H1 (cell line): ENCODE data around the gene DCUN1D3. TPM values are rescaled to one million over a fixed set of nuclear protein-coding genes. Genes with fewer than 3 reads are reported as not detected.

Experiments used
- CTCF ChIA-PET: fragments of 300-600 bp; sonication (Branson Sonifier 250); formaldehyde crosslinking; loops from one replicate; lab custom pipeline; 2021; ENCODE audit not compliant: partially characterized antibody; lab: Charles Lee
- POLR2A ChIA-PET: fragments of 300-600 bp; sonication (Branson Sonifier 250); formaldehyde crosslinking; loops from one replicate; lab custom pipeline; 2021; ENCODE audit warnings: inconsistent platforms; ENCODE audit not compliant: partially characterized antibody; lab: Charles Lee
- DNase-seq, 2 experiments: peaks; one replicate each; pipeline versions ENCODE4 v3.0.0 to v3.0.0-alpha.2; 2010 to 2022; ENCODE audit warnings: low spot score in 2 of 2, low read depth in 1 of 2, mixed read lengths in 1 of 2
- FAIRE-seq: peaks from 2 replicates; lab custom pipeline; 2011; peaks lifted over from hg19 to GRCh38; lab: Jason Lieb, UNC
- H2AFZ ChIP-seq: 2 replicates; pipeline ENCODE4 v1.8.1; 2012; ENCODE audit warnings: low read length, inconsistent platforms
- H2AK5ac ChIP-seq: 2 replicates; pipeline ENCODE4 v1.6.1; 2013; ENCODE audit warnings: low read depth, low read length
- H2BK120ac ChIP-seq: replicated peaks from 2 replicates; pipeline ENCODE3; 2013; ENCODE audit warnings: low read depth, low read length, inconsistent platforms
- H2BK12ac ChIP-seq: 2 replicates; pipeline ENCODE4 v1.6.1; 2013; ENCODE audit warnings: low read depth, low read length
- H2BK15ac ChIP-seq: 2 replicates; pipeline ENCODE4 v1.6.1; 2013; ENCODE audit warnings: low read length
- H2BK20ac ChIP-seq: 2 replicates; pipeline ENCODE4 v1.6.1; 2013; ENCODE audit warnings: low read length
- H2BK5ac ChIP-seq: 2 replicates; pipeline ENCODE4 v1.6.1; 2013; ENCODE audit warnings: low read depth, low read length
- H3K14ac ChIP-seq: 2 replicates; pipeline ENCODE4 v1.6.1; 2013; ENCODE audit warnings: inconsistent platforms; ENCODE audit not compliant: insufficient read length
- H3K18ac ChIP-seq: 2 replicates; pipeline ENCODE4 v1.6.1; 2013; ENCODE audit warnings: low read length; ENCODE audit errors: extremely low read depth
- H3K23ac ChIP-seq: 2 replicates; pipeline ENCODE4 v1.6.1; 2013; ENCODE audit warnings: inconsistent platforms; ENCODE audit not compliant: insufficient read length
- H3K23me2 ChIP-seq: 2 replicates; pipeline ENCODE4 v1.6.1; 2013; ENCODE audit warnings: low read depth, low read length
- H3K27ac ChIP-seq: 2 replicates; pipeline ENCODE4 v1.6.1; 2011; ENCODE audit warnings: low read depth, low read length, inconsistent platforms
- H3K27me3 ChIP-seq, 4 experiments: replicated peaks in 1 of 4; 1 replicate in 1 of 4; 2 replicates in 3 of 4; pipeline versions ENCODE4 v1.6.1 to v1.8.1; 2011 to 2013; ENCODE audit warnings: low read length in 3 of 4, mild to moderate bottlenecking in 3 of 4, inconsistent platforms in 2 of 4, mixed read lengths in 2 of 4, moderate library complexity in 1 of 4; ENCODE audit not compliant: control insufficient read depth in 3 of 4, insufficient read depth in 3 of 4; ENCODE audit errors: extremely low read depth in 1 of 4
- H3K36me3 ChIP-seq, 4 experiments: 2 replicates each; pipeline versions ENCODE4 v1.6.1 to v1.8.1; 2011 to 2013; ENCODE audit warnings: mild to moderate bottlenecking in 4 of 4, low read length in 3 of 4, moderate library complexity in 2 of 4, control low read depth in 1 of 4, inconsistent platforms in 1 of 4; ENCODE audit not compliant: insufficient read depth in 4 of 4, control insufficient read depth in 2 of 4
- H3K4ac ChIP-seq: replicated peaks from 2 replicates; pipeline ENCODE3; 2013; ENCODE audit warnings: low read length, low read depth, mixed read lengths, inconsistent platforms; ENCODE audit not compliant: insufficient read length
- H3K4me1 ChIP-seq, 4 experiments: replicated peaks in 1 of 4; 1 replicate in 1 of 4; 2 replicates in 3 of 4; pipeline versions ENCODE4 v1.6.1 to v1.8.1; 2011 to 2013; ENCODE audit warnings: low read length in 3 of 4, inconsistent platforms in 2 of 4, mixed read lengths in 1 of 4; ENCODE audit not compliant: insufficient read depth in 4 of 4, control insufficient read depth in 3 of 4
- H3K4me2 ChIP-seq, 2 experiments: 2 replicates each; pipeline versions ENCODE4 v1.6.1 to v1.8.1; 2011 to 2013; ENCODE audit warnings: low read depth in 2 of 2, low read length in 2 of 2, control low read depth in 1 of 2, inconsistent platforms in 1 of 2, mild to moderate bottlenecking in 1 of 2; ENCODE audit not compliant: insufficient read depth in 1 of 2
- H3K4me3 ChIP-seq, 4 experiments: fragments of 200-600, 300-600 bp in 1 of 4; sonication (generic), shearing (Covaris generic), sonication (Bioruptor Twin) in 1 of 4; 2 replicates each; pipeline versions ENCODE4 v1.5.1 to v1.8.1; 2011 to 2016; ENCODE audit warnings: low read length in 4 of 4, low read depth in 3 of 4, control low read depth in 2 of 4, inconsistent platforms in 2 of 4, mild to moderate bottlenecking in 2 of 4, mixed read lengths in 1 of 4, moderate library complexity in 1 of 4; ENCODE audit not compliant: insufficient read depth in 2 of 4; ENCODE audit errors: extremely low read depth in 1 of 4
- H3K56ac ChIP-seq: replicated peaks from 2 replicates; pipeline ENCODE3; 2013; ENCODE audit warnings: low read depth, mild to moderate bottlenecking, mixed read lengths, low read length, inconsistent platforms; ENCODE audit not compliant: insufficient read length
- H3K79me1 ChIP-seq: 2 replicates; pipeline ENCODE4 v1.6.1; 2013; ENCODE audit warnings: low read depth, low read length, control low read depth
- H3K79me2 ChIP-seq, 2 experiments: 2 replicates each; pipeline versions ENCODE4 v1.6.1 to v1.8.1; 2012 to 2013; ENCODE audit warnings: low read length in 2 of 2, mild to moderate bottlenecking in 2 of 2, inconsistent platforms in 1 of 2; ENCODE audit not compliant: insufficient read depth in 2 of 2, control insufficient read depth in 1 of 2
- H3K9ac ChIP-seq, 4 experiments: replicated peaks in 1 of 4; 1 replicate in 1 of 4; 2 replicates in 3 of 4; pipeline versions ENCODE4 v1.6.1 to v1.8.1; 2011 to 2013; ENCODE audit warnings: low read depth in 3 of 4, low read length in 3 of 4, control low read depth in 2 of 4, mild to moderate bottlenecking in 2 of 4, moderate library complexity in 2 of 4, inconsistent platforms in 1 of 4; ENCODE audit errors: extremely low read depth in 1 of 4
- H3K9me3 ChIP-seq, 2 experiments: 2 replicates each; pipeline versions ENCODE4 v1.6.1 to v1.8.1; 2012 to 2013; ENCODE audit warnings: mild to moderate bottlenecking in 2 of 2, moderate library complexity in 2 of 2, control low read depth in 1 of 2, inconsistent platforms in 1 of 2, low read depth in 1 of 2, low read length in 1 of 2, mixed read lengths in 1 of 2; ENCODE audit not compliant: insufficient read depth in 2 of 2
- H4K20me1 ChIP-seq, 2 experiments: replicated peaks in 1 of 2; 2 replicates each; pipeline versions ENCODE3 to v1.8.1; 2011 to 2013; ENCODE audit warnings: inconsistent platforms in 2 of 2, low read length in 2 of 2, mild to moderate bottlenecking in 1 of 2; ENCODE audit not compliant: insufficient read depth in 2 of 2, control insufficient read depth in 1 of 2
- H4K5ac ChIP-seq: 2 replicates; pipeline ENCODE4 v1.6.1; 2013; ENCODE audit warnings: low read length, low read depth, mixed read lengths, inconsistent platforms; ENCODE audit not compliant: insufficient read length
- H4K8ac ChIP-seq: 2 replicates; pipeline ENCODE4 v1.8.0; 2013; ENCODE audit warnings: mild to moderate bottlenecking, moderate library complexity, low read length, inconsistent platforms; ENCODE audit not compliant: insufficient read depth; ENCODE audit errors: extremely low read depth
- H4K91ac ChIP-seq: replicated peaks from 2 replicates; pipeline ENCODE3; 2013; ENCODE audit warnings: low read length, mixed read lengths, inconsistent platforms; ENCODE audit not compliant: insufficient read length
- BACH1 ChIP-seq: IDR thresholded peaks from 2 replicates; pipeline ENCODE4 v1.6.1; 2012; ENCODE audit warnings: low read length, improper control_type of control experiment
- BRCA1 ChIP-seq: IDR thresholded peaks from 2 replicates; pipeline ENCODE4 v1.6.1; 2012; ENCODE audit warnings: low read depth, low read length, improper control_type of control experiment
- KDM4A ChIP-seq: IDR thresholded peaks from one replicate; pipeline ENCODE4 v1.7.1; 2012; ENCODE audit warnings: low read depth, mild to moderate bottlenecking, moderate library complexity, low read length, inconsistent platforms; ENCODE audit not compliant: severe bottlenecking
- MAFK ChIP-seq: IDR thresholded peaks from 2 replicates; pipeline ENCODE4 v1.6.1; 2012; ENCODE audit warnings: low read depth, mild to moderate bottlenecking, improper control_type of control experiment, low read length
- MAX ChIP-seq: IDR thresholded peaks from 2 replicates; pipeline ENCODE4 v1.6.1; 2012; ENCODE audit warnings: inconsistent platforms
- NANOG ChIP-seq: IDR thresholded peaks from 2 replicates; pipeline ENCODE4 v1.6.1; 2011; ENCODE audit warnings: low read length, low read depth, mild to moderate bottlenecking, inconsistent platforms; ENCODE audit not compliant: insufficient read depth, poor library complexity, severe bottlenecking
- RXRA ChIP-seq: IDR thresholded peaks from 2 replicates; pipeline ENCODE4 v1.6.1; 2011; ENCODE audit warnings: low read depth, mild to moderate bottlenecking, low read length, moderate library complexity; ENCODE audit not compliant: insufficient read depth
- SIN3A ChIP-seq, 2 experiments: IDR thresholded peaks in 1 of 2; conservative IDR thresholded peaks in 1 of 2; 2 replicates each; pipeline ENCODE4 v1.6.1; 2011 to 2012; ENCODE audit warnings: low read length in 2 of 2, improper control_type of control experiment in 1 of 2, low read depth in 1 of 2, mild to moderate bottlenecking in 1 of 2
- TAF7 ChIP-seq: optimal IDR thresholded peaks from 2 replicates; pipeline ENCODE3; 2011; ENCODE audit warnings: low read depth, mild to moderate bottlenecking, inconsistent platforms, low read length, moderate library complexity, borderline replicate concordance
- WGBS, 2 experiments: shearing (Covaris generic) in 1 of 2; methylation state at CpG; one replicate each; pipeline versions ENCODE4 v1.1.6 to v1.1.7; 2013 to 2015; ENCODE audit warnings: low lambda C conversion rate in 2 of 2, mixed read lengths in 2 of 2, inconsistent platforms in 1 of 2, low coverage in 1 of 2, missing lambda C conversion rate in 1 of 2; ENCODE audit not compliant: insufficient replicate concordance in 2 of 2, insufficient coverage in 1 of 2, insufficient read length in 1 of 2; ENCODE audit errors: extremely low coverage in 1 of 2, missing lambda C conversion rate in 1 of 2; 5-methylcytosine and 5-hydroxymethylcytosine counted together
- polyA plus RNA-seq, 7 experiments: library from polyadenylated mRNA; depleted of rRNA in 3 of 7; stranded (reverse) in 5 of 7; unstranded in 2 of 7; fragments of >200 nt in 5 of 7; fragments of 200-250 nt in 2 of 7; gene quantifications; 1 replicate in 5 of 7; 2 replicates in 1 of 7; 4 replicates in 1 of 7; pipeline versions ENCODE4 v1.2.1 to v1.2.3, GENCODE V29; 2011 to 2013; ENCODE audit warnings: missing spikeins in 2 of 7, mixed read lengths in 2 of 7
- total RNA-seq: library from RNA; stranded (reverse); fragmentation: NEBNext Ultra II Directional; extraction: Animal tissue kit (Norgen Biotek cat#: 25700); gene quantifications from 2 replicates; pipeline ENCODE4 v1.2.1, GENCODE V29; 2021

The DCUN1D3 gene
- total and polyA plus RNA-seq, 2 of the 8 experiments (the other 6 are each of a cell fraction or from before 2014, with no cell fraction given), result 3.5 to 18.2 TPM

GRCh38 chr16:20807862-20808261, 92.3 kb downstream of the DCUN1D3 start:
- ChIA-PET POLR2A (no interaction called here), CTCF (no interaction called here)
- Histone ChIP-seq H3K23ac (no peak overlapping the region), H3K14ac (no peak overlapping the region), H2BK120ac (no peak overlapping the region), H3K27me3 (no peaks in the 10 kb centered on the region), H2AK5ac (no peak overlapping the region), H3K23me2 (peaks cover 5% of the 10 kb centered on the region), H3K79me1 (no peaks in the 10 kb centered on the region), H2BK20ac (no peak overlapping the region), H3K9ac (no peak overlapping the region), H4K20me1 (no peaks in the 10 kb centered on the region), H3K4me2 (peak overlapping the region; percentile 31 to 67; a peak in 2 of 4 replicates), H3K4me1 (0 out of 7 replicates have a peak, but pooled peaks cover 0 to 3% (median 0%) of the 10 kb centered on the region in 4 experiments), H2BK15ac (no peak overlapping the region), H3K56ac (no peak overlapping the region), H3K9me3 (no peaks in the 10 kb centered on the region), H3K18ac (no peak overlapping the region), H3K36me3 (no peaks in the 10 kb centered on the region), H4K91ac (no peak overlapping the region), H4K8ac (no peak overlapping the region), H3K4me3 (peak overlapping the region in 1 of 4 experiments; percentile 71; a peak in 2 of 8 replicates), H2BK12ac (no peak overlapping the region), H3K27ac (no peak overlapping the region), H3K4ac (no peak overlapping the region), H2AFZ (no peak overlapping the region), H3K79me2 (no peaks in the 10 kb centered on the region), H4K5ac (no peak overlapping the region), H2BK5ac (no peak overlapping the region)
- FAIRE-seq (no peak), DNase-seq (no peak)
- 86% methylated on average over 11 of the region's 11 CpGs; no CpG with 5 or more reads in 1 of the 2 experiments for WGBS, 2 experiments
- TF ChIP-seq SIN3A (conservative IDR thresholded peaks at IDR 0.05 in 1 of 2, IDR thresholded peaks at IDR 0.05 in 1 of 2; ENCODE audit: low read depth in 1 of 2, low read length in 2 of 2), result no peak
- no peak for TF ChIP-seq MAX
- TF ChIP-seq MAFK, result no peak
- TF ChIP-seq BRCA1, result no peak
- TF ChIP-seq KDM4A, result no peak
- TF ChIP-seq BACH1, result no peak
- TF ChIP-seq RXRA, result no peak
- no peak for TF ChIP-seq TAF7
- no peak for TF ChIP-seq NANOG
